OCI-LY1 (cell line): ENCODE measurements around the gene GOT1.

ENCODE experiments used
- H2AFZ ChIP-seq: fragments of 200-600 bp; sonication (generic), shearing (Covaris generic); 2 replicates; pipeline ENCODE4 v1.6.0; 2014; ENCODE audit warnings: antibody characterized with exemption, mild to moderate bottlenecking, low read length
- H3F3A ChIP-seq: fragments of 200-600 bp; sonication (generic), shearing (Covaris generic); 2 replicates; pipeline ENCODE4 v1.6.0; 2014; ENCODE audit warnings: mild to moderate bottlenecking, antibody characterized with exemption, low read length, moderate library complexity; ENCODE audit not compliant: insufficient read depth
- H3K27ac ChIP-seq: fragments of 200-600 bp; sonication (generic); 2 replicates; pipeline ENCODE4 v1.5.1; 2014; ENCODE audit warnings: low read length, mixed run types, mild to moderate bottlenecking, low read depth; ENCODE audit not compliant: poor library complexity, severe bottlenecking
- H3K27me3 ChIP-seq: fragments of 200-600 bp; sonication (generic); 2 replicates; pipeline ENCODE4 v1.6.0; 2014; ENCODE audit warnings: antibody characterized with exemption, mild to moderate bottlenecking, low read length, moderate library complexity; ENCODE audit not compliant: insufficient read depth
- H3K36me3 ChIP-seq: fragments of 200-600 bp; sonication (generic); 2 replicates; pipeline ENCODE4 v1.6.1; 2014; ENCODE audit warnings: mild to moderate bottlenecking, antibody characterized with exemption, low read length, moderate library complexity, mixed read lengths; ENCODE audit not compliant: insufficient read depth
- H3K4me1 ChIP-seq: fragments of 200-600 bp; sonication (generic); 2 replicates; pipeline ENCODE4 v1.5.1; 2014; ENCODE audit warnings: mild to moderate bottlenecking, low read length, moderate library complexity; ENCODE audit not compliant: insufficient read depth, severe bottlenecking
- H3K4me2 ChIP-seq: fragments of 200-600 bp; sonication (generic), shearing (Covaris generic); 2 replicates; pipeline ENCODE4 v1.6.1; 2014; ENCODE audit warnings: low read length
- H3K4me3 ChIP-seq: fragments of 200-600 bp; sonication (generic); 2 replicates; pipeline ENCODE4 v1.5.1; 2014; ENCODE audit warnings: low read length, low read depth, mild to moderate bottlenecking, mixed read lengths; ENCODE audit not compliant: poor library complexity, severe bottlenecking
- H3K79me2 ChIP-seq: fragments of 200-600 bp; shearing (Covaris generic); 2 replicates; pipeline ENCODE4 v1.6.1; 2016; ENCODE audit warnings: mixed run types, low read length, mixed read lengths; ENCODE audit not compliant: insufficient read depth
- H3K9ac ChIP-seq: fragments of 200-600 bp; sonication (generic), shearing (Covaris generic); 2 replicates; pipeline ENCODE4 v1.6.1; 2014; ENCODE audit warnings: mild to moderate bottlenecking, low read length, mixed read lengths
- H3K9me2 ChIP-seq: fragments of 200-600 bp; sonication (generic), shearing (Covaris generic); 2 replicates; pipeline ENCODE4 v1.6.1; 2014; ENCODE audit warnings: low read depth, mild to moderate bottlenecking, low read length, mixed read lengths
- H3K9me3 ChIP-seq: fragments of 200-600 bp; shearing (Covaris generic); 2 replicates; pipeline ENCODE4 v1.6.1; 2014; ENCODE audit warnings: low read length, mixed read lengths
- H4K20me1 ChIP-seq: fragments of 200-600 bp; sonication (generic), shearing (Covaris generic); 2 replicates; pipeline ENCODE4 v1.6.0; 2016; ENCODE audit warnings: mild to moderate bottlenecking, low read length; ENCODE audit not compliant: insufficient read depth
- CTCF ChIP-seq: fragments of 200-600 bp; sonication (generic), shearing (Covaris generic); IDR thresholded peaks from 2 replicates; pipeline ENCODE4 v1.5.1; 2017; ENCODE audit warnings: mild to moderate bottlenecking, antibody characterized with exemption, low read length, moderate library complexity, mixed read lengths
- EZH2 ChIP-seq: fragments of 200-600 bp; sonication (generic), shearing (Covaris generic); IDR thresholded peaks from 2 replicates; pipeline ENCODE4 v1.8.0; 2017; ENCODE audit warnings: borderline replicate concordance, mixed run types, mild to moderate bottlenecking, antibody characterized with exemption, low read length, moderate library complexity, mixed read lengths

Gene GOT1

GRCh38 chr10:99456207-99456930 is 25.9 kb upstream of the GOT1 start:
- H3K27me3 ChIP-seq: no peaks in the 10 kb centered on the region
- no peak overlapping the region for H2AFZ ChIP-seq
- H3K9ac ChIP-seq: no peak overlapping the region
- H3K9me2 ChIP-seq: no peaks in the 10 kb centered on the region
- H3K4me3 ChIP-seq: no peak overlapping the region
- H3K27ac ChIP-seq: no peak overlapping the region
- no peaks in the 10 kb centered on the region for H3F3A ChIP-seq
- no peaks in the 10 kb centered on the region for H4K20me1 ChIP-seq
- TF ChIP-seq CTCF (no peak), EZH2 (no peak)
- H3K4me2 ChIP-seq: no peak overlapping the region
- no peaks in the 10 kb centered on the region for H3K36me3 ChIP-seq
- H3K9me3 ChIP-seq: no peaks in the 10 kb centered on the region
- no peaks in the 10 kb centered on the region for H3K79me2 ChIP-seq
- no peaks in the 10 kb centered on the region for H3K4me1 ChIP-seq

- H3K4me3 ChIP-seq: no peak overlapping the region
- H4K20me1 ChIP-seq: no peaks in the 10 kb centered on the region
- H3K4me1 ChIP-seq: no peaks in the 10 kb centered on the region
- H3K4me2 ChIP-seq: no peak overlapping the region
- no peaks in the 10 kb centered on the region for H3K79me2 ChIP-seq
- H3F3A ChIP-seq: no peaks in the 10 kb centered on the region
- H2AFZ ChIP-seq: no peak overlapping the region
- no peak overlapping the region for H3K27ac ChIP-seq
- no peaks in the 10 kb centered on the region for H3K9me3 ChIP-seq
- no peak overlapping the region for H3K9ac ChIP-seq
- H3K36me3 ChIP-seq: no peaks in the 10 kb centered on the region
- no peaks in the 10 kb centered on the region for H3K27me3 ChIP-seq
- TF ChIP-seq CTCF: no peak
- TF ChIP-seq EZH2: no peak
- no peaks in the 10 kb centered on the region for H3K9me2 ChIP-seq
These were observed 21.6 kb upstream of the GOT1 start for GRCh38 chr10:99451981-99452380.

GRCh38 chr10:99451499-99451788 is 21.0 kb upstream of the GOT1 start:
- Histone ChIP-seq H3K4me2 (no peak overlapping the region), H3K4me3 (no peak overlapping the region)

More at GRCh38 chr10:99451499-99451788, 21.0 kb upstream of the GOT1 start:
- no peaks in the 10 kb centered on the region for H3K9me2 ChIP-seq
- H4K20me1 ChIP-seq: no peaks in the 10 kb centered on the region
- H3K36me3 ChIP-seq: no peaks in the 10 kb centered on the region
- no peak overlapping the region for H3K27ac ChIP-seq
- no peaks in the 10 kb centered on the region for H3K9me3 ChIP-seq
- H3K4me1 ChIP-seq: no peaks in the 10 kb centered on the region
- TF ChIP-seq CTCF (no peak), EZH2 (no peak)
- no peaks in the 10 kb centered on the region for H3K79me2 ChIP-seq
- no peak overlapping the region for H2AFZ ChIP-seq
- H3K27me3 ChIP-seq: no peaks in the 10 kb centered on the region
- H3F3A ChIP-seq: no peaks in the 10 kb centered on the region
- no peak overlapping the region for H3K9ac ChIP-seq
